Occipital lobe (tissue), 2 donors: ENCODE data around the gene SLC48A1. TPM values are rescaled to one million over a fixed set of nuclear protein-coding genes. Genes with fewer than 3 reads are reported as not detected.

Source experiments
- DNase-seq: peaks from one replicate; lab custom pipeline; 2025; lab: John Stamatoyannopoulos, UW
- total RNA-seq: library from RNA; depleted of rRNA; stranded (reverse); fragments of >200 nt; gene quantifications from one replicate; pipeline ENCODE4 v1.2.3, GENCODE V29; 2014

SLC48A1 gene
- total RNA-seq, 1 donor from 2014 or later = 11.1 TPM

DNA sequence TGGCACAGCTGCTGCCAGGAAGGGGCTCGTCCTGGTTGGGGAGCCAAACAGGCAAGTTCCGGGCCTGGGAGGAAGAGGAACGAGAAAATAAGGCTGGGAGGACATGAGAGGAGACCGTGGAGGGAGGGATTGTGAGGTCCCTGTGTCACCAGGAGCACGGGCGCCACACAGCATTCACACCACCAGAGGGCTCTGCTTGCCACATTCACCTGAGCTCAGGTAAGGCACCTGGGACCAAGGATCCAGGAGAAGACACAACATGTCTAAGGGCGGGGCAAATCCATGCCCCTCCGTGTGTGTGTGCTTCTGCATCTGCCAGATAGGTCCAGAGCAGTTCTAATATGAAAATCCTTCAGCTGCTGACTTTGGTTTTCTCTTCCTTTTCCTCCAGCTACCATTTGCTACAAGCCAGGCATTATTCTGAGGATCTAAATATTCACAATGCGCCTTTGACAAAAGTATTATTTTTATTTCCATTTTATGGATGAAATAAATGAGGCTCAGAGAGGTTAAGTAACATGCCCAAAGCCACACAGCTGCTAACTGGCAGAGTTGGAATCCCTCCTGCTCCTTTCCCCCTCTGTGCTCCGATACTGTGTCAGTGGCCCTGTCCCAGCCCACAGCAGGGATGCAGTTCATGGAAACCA is 28.9 kb upstream of the SLC48A1 start:
- no peak for DNase-seq

DNA sequence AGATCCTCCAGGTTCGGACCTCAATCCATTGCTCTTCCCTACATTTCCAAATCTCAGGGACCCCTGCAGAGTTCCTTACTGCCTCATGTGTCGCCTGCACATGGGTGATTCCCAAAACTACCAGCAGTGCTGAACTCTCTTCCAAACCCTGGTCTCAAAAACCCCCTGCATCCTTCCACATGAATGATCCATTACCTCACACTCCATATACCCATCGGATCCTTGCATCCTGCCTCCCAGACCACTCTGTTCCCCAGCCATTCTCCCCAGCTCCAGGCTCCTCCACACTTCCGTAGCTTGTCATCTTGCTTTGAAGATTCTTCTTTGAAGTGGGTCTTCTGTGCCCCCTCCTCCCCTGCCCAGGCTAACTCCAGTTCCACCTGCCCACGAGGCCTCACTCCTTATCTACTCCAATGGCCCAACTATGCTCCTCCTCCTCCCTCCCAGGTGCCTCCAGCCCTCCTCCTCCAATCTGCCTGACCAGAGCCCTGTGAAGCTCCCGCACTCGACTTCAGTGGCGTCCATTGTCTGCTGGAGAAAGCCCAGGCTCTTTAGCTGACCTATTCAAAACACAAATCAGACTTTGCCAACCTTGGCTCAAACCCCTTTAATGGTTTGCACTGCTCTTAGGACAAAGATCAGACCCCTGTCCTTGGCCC is 28.1 kb upstream of the SLC48A1 start:
- DNase-seq = no peak

DNA sequence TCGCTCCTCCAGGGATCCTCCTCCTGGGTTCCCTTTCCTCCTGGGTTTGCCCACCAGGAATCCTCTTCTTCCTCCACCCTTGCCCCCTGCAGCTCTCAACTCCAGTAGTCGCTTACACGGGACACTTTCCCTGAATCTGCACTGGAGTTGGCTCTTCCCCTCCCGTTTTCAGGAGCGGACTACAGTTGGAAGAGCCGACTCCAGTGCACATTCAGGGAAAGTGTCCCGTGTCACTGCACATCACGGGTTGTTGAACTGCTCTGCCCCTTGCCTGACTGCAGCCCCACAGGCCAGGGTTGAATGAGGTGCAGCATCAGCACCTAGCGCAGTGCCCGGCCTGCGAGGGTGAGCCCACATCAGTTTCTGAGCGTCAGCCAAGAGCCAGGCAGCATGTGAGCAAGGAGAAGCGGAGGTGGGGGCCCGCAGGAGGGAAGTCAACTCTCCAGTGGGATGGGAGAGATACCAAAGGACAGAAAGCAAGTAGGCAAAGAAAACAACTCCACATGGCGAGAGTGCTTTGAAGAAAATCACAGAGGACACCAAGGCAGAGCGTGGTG is 27.5 kb upstream of the SLC48A1 start:
- DNase-seq = no peak

DNA sequence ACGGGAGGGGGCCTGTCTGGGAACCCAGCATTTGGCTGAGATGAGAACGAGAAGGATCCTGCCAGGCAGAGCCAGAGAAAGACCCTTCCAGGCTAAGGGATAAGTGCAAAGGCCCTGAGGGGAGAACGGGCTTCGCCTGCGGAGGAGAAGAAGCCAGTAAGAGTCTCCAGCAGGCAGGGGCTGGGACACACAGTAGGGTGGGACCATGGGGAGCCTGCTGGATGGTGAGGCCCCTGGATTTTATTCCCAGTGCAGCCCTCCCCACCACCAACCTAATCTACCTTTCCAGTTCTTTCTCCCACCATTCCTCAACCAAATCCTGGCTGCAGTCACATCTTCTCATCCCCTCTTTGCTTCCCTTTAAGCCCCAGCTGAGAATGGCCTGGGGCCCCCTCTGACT is 27.0 kb upstream of the SLC48A1 start:
- no peak for DNase-seq

DNA sequence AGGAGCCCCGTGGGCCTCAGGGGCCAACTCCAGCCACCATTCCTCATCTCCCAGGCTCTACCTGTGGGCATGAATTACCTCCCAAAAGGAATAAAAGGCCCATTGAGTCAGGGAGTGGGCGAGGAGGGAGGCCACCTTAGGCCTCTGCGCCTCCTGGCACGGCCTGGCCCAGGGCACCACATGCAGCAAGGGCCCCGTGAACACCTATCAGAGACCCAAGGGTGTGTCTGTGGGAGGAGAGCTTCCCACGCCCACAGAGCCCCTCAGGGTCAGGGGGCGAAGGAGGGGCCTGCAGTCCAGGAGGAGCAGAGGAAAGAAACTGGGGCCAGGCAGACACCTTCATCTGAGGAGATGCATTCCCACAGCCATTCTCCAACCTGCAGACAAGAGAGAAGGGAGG is 26.5 kb upstream of the SLC48A1 start:
- no peak for DNase-seq

DNA sequence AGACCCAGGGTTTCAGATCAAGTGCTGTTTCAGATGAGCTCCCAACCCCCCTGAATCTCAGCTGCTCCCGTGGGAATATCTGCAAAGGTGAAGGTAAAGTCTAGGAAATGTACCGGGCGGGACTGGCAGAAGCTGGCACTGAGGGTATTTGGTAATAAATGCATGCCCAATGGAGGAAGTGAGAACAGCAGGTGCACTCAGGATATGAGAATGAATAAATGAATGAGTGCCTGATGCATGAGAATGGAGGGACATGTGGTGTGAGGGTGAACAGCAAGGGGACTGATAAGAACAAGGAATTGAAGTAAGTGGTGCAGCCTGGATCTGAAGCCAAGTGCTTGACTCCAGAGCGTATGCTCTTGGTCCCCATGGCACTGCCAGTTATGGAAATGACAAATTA is 25.9 kb upstream of the SLC48A1 start:
- no peak for DNase-seq

DNA sequence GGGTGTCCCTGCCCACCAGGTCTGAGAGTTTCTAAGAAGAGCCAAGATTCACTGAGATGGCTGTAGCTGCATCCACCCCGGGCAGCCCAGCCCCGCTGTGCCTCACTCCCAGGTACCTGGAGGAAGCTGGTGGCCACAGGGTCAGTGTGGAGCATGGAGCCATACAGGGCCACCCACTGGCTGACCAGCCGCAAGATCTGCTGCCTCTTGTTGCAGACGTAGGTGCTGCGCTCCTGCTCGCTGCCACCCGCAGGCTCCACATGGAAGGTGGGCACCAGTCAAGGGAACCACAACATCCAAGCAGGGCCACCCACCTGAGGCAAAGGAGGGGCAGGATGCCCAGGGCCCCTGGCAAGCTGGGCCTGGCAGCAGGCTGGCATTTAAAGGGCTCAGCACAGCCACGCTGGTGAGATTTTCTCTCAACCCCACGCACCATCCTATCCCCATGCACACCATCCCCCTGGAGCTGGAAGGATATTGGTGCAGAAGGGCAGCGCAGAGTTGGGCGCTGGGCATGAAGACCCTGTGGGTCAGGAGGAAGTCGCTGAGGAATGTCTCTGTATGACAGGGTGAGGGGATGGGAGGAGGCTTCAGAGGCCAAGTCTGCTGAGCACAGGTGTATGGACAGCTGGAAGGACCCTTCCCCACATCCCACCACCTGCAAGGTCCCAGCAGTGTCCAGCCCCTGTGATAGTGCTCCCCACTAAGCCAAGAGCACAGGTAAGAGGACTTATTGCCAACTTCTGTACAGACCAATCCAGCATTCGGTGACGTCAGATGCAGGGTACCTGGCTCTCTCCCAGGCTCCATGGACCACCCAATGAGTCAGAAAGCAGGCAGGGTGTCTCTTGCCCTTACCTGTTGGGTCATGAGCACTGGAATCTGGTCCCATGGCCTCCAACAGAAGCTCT is 25.2 kb upstream of the SLC48A1 start:
- no peak for DNase-seq

DNA sequence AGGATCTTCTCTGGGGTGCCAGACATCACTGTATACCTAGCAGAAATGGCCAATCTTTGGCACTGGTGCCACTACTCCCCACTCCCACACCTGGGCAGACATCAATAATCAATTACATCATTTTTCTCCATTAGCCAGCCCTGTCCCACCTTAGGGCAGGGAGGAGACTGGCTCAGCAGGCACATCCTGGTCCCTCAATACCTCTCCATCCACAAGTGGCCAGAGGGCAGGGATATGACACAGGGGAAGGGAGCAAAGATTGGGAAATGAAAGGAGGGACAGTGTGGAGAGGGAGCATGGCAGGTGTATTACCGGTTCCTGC is 24.6 kb upstream of the SLC48A1 start:
- no peak for DNase-seq

DNA sequence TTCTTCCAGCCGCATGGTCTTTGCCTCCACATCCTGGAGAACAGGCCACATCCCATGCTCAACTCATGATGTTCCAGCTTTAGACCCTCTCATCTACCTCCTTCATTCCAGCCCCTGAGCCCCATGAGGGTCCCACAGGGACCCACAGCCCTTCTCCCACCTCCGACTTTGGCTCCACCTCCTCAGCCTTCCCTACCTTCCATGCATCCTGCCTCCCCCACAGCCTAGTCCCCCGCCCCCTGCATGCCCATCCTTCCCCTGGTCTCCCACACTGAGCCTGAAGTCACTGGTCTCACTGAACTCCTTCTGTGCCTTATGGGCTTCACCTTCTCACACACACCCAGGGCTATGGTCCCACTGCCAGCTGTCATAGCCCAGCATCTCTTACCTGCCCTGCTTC is 24.1 kb upstream of the SLC48A1 start:
- no peak for DNase-seq

DNA sequence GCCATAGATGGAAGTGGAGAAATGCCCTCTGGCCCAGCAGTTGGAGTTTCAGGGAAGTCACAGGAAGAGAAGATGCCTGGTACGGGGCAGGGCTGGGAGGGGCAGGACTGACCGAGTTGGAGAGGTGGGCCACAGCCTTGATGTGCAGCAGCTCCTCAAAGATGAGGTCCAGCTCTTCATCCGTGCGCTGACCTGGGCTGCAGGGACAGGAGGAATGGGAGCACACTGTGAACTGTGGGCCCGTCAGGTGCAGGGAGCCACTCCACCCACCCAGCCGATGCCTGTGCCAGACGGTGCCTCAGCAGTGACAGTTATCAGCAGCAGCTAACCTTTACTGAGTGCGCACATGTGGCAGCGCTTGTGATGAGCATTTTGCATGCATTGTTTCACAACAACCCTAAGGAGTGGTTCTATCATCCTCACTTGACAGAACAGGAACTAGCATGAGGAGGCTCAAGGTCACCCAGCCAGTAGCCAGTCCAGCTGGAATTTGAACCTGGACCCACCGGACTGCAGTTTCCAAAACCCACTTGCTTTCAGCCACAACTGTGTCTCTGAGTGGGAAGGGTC is 22.7 kb upstream of the SLC48A1 start:
- no peak for DNase-seq

DNA sequence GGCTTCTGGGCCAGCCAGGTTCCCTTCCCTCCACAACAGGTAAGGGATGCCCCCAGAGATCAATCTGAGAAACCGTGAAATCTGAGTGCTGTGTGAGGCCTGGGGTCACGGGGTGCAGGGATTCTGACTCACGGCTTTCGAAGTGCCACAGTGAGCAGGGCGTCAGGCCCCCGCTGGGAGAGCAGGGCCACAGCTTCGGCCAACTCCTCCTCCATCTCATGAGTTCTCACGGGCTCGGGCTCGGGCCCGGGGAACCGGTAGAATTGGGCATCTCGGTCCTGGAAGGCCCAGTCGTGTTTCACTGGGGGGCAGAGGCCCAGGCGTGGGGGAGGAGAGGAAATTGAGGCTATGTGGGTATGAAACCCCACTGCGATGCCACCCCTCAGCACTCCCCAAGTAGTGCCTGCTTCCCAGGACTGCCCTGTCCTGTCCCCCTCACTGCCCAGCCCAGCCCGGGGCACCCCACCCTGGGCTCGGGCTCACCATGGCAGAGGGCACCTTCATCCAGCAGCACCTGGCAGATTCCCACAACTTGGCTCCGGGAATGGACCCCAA is 22.0 kb upstream of the SLC48A1 start:
- DNase-seq = no peak

DNA sequence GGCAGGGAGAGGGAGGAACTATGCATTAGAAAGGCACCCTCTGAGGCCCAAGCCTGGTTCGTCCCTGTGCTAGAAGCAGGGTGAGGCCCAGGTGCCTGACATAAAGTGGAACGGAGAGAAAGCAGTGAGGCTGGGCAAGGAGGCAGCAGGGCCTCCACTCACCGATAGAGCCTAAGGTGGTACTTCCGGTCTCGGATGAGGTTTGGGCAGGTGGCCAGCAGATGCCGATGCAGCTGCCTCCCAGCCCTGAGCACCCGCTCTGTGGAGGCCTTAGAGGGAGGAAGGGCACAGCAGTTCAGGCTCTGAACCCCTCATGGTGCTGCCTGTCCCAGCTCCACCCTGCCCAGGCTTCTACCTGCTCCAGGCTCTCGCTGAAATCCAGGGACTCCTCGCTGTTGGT is 21.5 kb upstream of the SLC48A1 start:
- no peak for DNase-seq

DNA sequence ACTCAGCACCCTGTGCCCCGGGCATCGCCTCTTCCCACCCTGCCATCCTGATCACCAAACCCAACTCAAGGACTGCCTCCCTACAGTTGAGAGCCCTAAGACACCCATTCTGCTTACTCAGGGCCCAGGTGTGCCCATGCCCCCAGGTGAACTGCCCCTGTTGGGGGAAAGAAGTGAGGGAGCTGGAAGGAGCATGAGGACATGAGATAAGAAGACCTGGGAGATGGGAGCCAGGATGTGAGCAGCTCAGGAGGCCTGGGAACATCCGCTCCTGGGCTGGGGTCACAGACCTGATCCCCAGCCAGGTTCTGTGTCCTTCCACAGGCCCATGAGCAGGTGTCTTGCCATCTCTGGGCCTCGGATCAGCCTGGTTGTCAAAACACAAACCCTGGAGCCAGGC is 20.9 kb upstream of the SLC48A1 start:
- DNase-seq = no peak

DNA sequence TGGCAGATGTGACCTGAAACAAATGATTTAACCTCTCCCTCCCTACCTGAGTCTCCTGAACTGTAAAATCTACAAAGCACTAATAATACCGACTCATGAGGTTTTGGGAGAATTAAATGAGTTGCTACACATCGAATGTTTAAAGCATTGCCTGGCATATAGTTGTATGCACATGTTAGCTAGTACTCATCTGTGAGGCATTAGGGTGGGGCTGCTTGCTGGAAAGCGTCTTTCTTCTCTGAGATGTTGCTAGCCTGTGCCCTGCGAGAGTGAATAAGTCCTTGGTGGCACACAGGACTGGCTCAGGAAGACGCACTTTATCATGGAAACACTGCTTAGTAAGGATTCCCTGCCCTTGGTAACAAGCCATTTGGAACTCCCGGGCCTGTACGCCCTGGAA is 20.5 kb upstream of the SLC48A1 start:
- no peak for DNase-seq

DNA sequence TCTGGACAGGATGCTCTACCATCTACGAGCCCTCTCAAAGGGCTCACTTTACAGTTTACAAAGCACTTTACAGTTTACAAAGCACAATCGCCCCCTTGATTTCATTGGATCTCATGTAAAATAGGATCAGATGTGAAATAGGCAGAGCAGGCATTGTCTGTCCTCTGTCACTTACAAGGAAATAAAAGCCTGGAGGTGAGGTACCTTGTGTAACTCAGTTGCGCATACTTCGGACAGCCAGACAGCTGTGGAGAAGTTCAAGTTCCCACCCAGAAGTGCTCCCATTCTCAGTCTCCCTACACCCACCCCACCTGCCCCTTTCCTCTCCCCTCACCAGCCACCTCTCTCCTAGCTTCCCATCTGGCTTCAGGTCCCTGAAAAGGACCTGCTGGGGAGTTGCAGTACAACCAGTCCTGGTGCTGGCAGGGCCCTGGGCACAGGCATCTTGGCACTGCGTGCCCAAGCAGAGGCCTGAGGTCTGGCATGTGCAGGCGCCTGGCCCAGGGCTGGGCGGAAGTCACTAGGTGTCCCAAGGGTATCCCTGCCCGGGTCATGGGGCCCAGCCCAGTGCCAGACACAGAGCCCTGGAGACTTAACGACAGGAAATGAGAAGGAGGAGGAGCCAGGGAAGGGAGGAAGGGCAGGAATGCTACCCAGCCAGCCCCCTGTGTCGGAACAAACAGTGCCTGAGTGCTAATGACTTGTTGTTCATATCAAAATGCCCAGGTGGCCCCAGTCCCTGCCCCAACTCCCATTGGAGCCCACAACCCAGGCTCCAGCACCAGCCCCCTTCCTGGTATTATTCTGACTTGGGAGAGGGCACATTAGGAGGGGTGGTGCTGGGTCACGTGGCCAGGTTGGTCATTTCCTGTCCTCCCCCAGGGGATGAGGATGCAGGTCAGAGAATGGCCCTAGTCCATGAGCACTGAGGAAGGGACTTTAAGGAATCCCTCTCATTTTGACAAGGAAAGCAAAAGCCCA is 19.7 kb upstream of the SLC48A1 start:
- no peak for DNase-seq

DNA sequence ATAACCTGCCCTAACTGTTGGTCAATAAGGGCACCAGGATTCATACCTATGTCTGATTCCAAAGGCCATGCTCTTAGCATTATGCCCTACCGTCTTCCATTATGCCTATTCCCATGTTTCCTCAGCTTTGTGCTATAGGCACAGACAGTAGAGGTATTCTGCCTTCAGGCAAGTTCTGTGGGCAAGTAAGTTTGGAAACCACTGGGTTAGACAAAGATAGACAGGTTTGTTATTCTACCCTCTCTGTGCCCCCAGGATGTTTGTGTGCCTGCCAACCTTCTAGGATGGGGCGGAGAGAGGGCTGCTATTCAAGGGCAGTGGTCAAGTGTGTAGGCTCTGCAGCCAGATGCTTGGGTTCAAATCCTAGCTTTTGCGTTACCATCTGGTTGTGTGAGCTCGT is 18.9 kb upstream of the SLC48A1 start:
- no peak for DNase-seq

DNA sequence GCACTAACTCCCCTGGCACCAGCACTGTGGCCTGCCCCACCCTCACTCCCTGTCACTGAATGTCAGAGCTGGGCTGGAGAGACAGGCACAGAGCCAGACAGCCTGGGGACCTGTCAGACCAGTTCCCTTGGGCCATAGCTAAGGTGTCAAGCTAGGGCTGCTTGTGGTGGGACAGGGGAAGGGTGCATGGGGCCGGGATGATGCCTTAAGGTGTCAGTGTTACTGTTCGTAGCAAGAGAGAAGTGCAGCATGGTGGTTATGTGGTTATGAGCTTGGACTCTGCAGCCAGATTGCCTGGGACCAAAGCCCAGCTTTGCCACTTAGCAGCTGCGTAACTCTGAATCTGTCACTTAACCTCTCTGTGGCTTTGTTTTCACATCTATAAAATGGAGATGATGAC is 18.2 kb upstream of the SLC48A1 start:
- no peak for DNase-seq

DNA sequence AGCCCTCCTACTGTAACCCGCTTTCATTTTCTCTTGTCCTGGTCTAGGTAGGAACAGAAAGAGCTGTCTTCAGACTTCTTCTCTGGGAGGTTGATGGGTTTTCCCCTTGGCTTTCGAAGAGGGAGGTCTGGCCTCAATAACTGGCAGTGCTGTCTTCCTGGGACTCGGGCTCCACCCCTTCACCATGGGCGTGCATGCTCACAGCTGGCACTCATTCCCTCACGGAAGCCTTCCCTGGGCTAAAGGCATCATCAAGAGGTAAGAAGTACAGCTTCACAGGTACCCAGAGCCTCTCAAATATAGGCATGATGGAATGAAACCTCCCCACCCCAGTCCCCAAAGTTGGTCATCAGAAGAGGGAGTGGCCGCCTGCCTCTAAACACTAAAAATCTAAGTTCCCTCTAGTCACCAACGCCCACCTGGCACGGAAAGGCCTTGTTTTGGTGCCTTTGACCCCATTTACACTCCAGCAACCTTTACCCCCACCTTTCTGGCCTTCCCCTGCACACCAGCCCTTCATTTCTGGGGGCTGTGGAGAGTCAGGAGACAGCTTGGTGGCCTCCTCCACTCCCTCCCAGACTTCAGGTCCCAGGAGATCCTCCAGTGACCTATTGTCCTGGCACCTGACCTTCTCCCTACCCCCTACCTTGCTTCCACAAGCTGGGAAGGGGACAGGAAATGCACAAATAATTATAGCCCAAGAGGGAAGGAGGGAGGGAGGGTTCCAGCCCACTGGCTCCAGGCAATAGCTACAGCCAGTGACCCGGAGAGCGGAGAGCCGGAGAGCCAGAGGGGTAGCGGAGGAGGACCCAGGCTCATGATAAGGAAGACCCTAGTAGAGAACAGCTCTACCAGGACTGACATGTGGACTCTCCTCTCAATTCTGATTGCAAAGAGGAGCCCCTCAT is 17.1 kb upstream of the SLC48A1 start:
- DNase-seq = no peak

DNA sequence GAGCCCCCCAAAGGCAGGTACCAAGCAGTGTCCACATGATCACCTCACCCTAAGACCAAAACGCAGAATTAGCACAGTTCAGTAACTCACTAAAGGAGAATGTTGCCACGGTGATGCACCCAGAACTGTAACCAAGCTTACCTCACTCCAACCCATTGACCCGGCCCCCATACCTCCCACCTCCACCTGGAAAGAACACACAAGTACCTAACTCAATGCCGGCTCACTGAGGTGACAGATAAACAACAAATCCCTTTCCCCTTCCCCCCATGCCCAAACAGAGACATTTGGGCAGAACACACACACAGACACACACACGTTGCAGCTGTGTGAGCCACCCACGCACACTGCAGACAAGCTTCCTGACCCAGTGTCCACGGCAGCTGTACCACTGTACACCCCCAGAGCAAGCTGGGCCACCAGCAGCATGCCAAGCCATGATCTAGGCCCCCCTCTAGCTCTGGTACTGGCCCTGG is 15.6 kb upstream of the SLC48A1 start:
- DNase-seq = no peak
